AG04449 (cell line): ENCODE data around the gene KAZN.

Experiments used
- CTCF ChIA-PET: fragments of 350-600 bp; formaldehyde crosslinking; extraction: SDS; loops from one replicate; lab custom pipeline; 2021; ENCODE audit warnings: antibody characterized with exemption; lab: Yijun Ruan, JAX
- POLR2A ChIA-PET: fragments of 400-600, 350-600 bp; formaldehyde crosslinking; extraction: SDS; loops from one replicate; lab custom pipeline; 2020; ENCODE audit warnings: antibody characterized with exemption, inconsistent platforms; lab: Yijun Ruan, JAX
- DNase-seq: peaks from one replicate; pipeline ENCODE4 v3.0.0-alpha.2; 2010; ENCODE audit warnings: low read depth, low spot score
- H3K4me3 ChIP-seq: 2 replicates; pipeline ENCODE4 v1.5.1; 2011; ENCODE audit warnings: low read depth, mild to moderate bottlenecking, control low read depth, low read length
- CTCF ChIP-seq: IDR thresholded peaks from one replicate; pipeline ENCODE4 v1.5.1; 2011; ENCODE audit warnings: mild to moderate bottlenecking, moderate library complexity, low read length, control low read depth, inconsistent platforms; ENCODE audit not compliant: insufficient read depth; ENCODE audit errors: missing control alignments

The KAZN gene

GRCh38 chr1:14843525-14843924 is 245.0 kb downstream of the KAZN start:
- POLR2A ChIA-PET, result no interaction called here
- CTCF ChIA-PET, result no interaction called here

GRCh38 chr1:14844356-14844755 is 245.9 kb downstream of the KAZN start:
- DNase-seq, result no peak
- CTCF ChIA-PET, result no interaction called here
- H3K4me3 ChIP-seq, result no peak overlapping the region
- POLR2A ChIA-PET, result no interaction called here
- TF ChIP-seq CTCF, result no peak

More at GRCh38 chr1:14843525-14843924, 245.0 kb downstream of the KAZN start:
- no peak overlapping the region for H3K4me3 ChIP-seq
- no peak for DNase-seq
- no peak for TF ChIP-seq CTCF

DNA sequence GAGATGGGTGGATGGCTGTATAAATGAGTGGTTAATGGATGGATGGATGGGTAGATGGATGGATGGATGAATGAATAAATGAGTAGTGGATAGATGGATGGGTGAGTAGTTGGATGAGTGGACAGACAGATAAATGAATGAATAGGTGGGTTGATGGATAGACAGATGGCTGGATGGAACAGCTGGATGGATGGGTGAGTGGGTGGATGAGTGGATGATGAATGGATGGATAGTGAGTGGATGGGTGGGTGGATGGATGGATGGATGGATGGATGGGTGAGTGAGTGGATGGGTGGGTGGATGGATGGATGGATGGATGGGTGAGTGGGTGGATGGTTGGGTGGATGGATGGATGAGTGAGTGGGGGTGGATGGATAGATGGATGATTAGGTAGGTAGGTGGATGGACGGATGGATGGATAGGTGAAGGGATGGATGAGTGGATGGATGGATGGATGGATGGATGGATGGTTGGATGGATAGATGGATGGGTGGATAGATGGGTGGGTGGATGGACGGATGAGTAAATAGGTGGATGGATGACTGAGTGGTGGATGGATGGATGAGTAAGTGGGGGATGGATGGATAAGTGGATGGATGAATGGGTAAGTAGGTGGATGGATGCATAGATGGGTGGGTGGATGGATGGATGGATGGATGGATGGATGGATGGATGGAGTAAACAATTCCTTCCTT is 246.6 kb downstream of the KAZN start:
- TF ChIP-seq CTCF, result no peak
- DNase-seq, result no peak
- ChIA-PET CTCF (no interaction called here), POLR2A (no interaction called here)
- no peak overlapping the region for H3K4me3 ChIP-seq

DNA sequence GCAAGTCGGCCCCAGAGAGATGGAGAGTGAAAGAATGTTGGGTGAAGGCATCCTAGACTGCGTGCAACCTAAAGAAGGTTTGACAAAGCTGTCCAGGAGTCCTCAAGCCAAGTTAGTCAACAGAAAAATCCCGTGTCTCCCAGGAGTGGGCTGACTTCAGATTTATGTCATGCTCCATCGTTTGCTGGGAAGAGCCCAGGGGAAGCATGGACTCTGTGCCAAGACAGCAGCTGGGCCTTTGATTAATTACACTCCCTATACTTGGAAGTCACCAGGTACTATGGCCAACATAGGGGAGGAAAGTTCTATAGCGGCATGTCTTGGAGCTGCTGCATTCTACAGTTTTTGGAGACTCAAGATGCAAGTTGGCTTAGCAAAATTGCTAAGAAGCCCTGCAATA is 247.4 kb downstream of the KAZN start:
- no peak overlapping the region for H3K4me3 ChIP-seq
- ChIA-PET POLR2A (no interaction called here), CTCF (no interaction called here)
- no peak for DNase-seq
- no peak for TF ChIP-seq CTCF

GRCh38 chr1:14846688-14847087 is 248.2 kb downstream of the KAZN start:
- no peak for DNase-seq
- ChIA-PET CTCF (no interaction called here), POLR2A (no interaction called here)
- TF ChIP-seq CTCF, result no peak
- H3K4me3 ChIP-seq, result no peak overlapping the region

DNA sequence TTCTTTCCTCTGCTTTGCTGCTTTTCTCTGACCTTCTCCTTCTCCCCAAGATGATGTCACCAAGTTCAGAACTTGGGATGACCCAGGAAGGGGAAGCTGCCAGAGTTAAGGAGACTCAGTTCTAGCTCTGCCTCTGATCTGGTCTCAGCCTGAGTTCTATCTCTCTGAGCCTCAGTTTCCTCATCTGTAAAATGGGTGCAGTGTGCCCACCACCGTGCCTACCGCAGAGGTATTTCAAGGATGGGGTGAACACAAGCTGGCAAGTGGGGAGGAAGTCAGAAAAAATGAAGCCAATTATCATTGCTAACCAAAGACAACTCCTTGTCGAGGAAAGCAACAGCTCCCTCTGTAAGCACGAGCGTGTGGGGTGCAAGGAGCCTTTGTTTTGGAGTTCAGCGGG is 249.7 kb downstream of the KAZN start:
- POLR2A ChIA-PET, result no interaction called here
- no peak for TF ChIP-seq CTCF
- H3K4me3 ChIP-seq, result no peak overlapping the region
- CTCF ChIA-PET, result no interaction called here
- no peak for DNase-seq
